Calu3 (cell line): ENCODE measurements around the gene BRPF3. TPM values are rescaled to one million over a fixed set of nuclear protein-coding genes. Genes with fewer than 3 reads are reported as not detected.

Experiments
- BruUV-seq: library from RNA; stranded (reverse); fragments of 400-500 nt; replicated peaks from 2 replicates; lab custom pipeline; 2021; lab: Mats Ljungman, UMichigan
- CTCF ChIA-PET: fragments of 300-600 bp; sonication (Branson Sonifier 250); formaldehyde crosslinking; loops from one replicate; lab custom pipeline; 2022; ENCODE audit warnings: antibody characterized with exemption; lab: Charles Lee
- DNase-seq: peaks from one replicate; pipeline ENCODE4 v3.0.0; 2022
- H3K27ac Mint-ChIP-seq: one replicate; pipeline ENCODE4 v1.8.0; 2022; ENCODE audit warnings: mixed read lengths; ENCODE audit not compliant: unreplicated experiment
- H3K27me3 Mint-ChIP-seq: one replicate; pipeline ENCODE4 v1.8.0; 2022; ENCODE audit warnings: mixed read lengths; ENCODE audit not compliant: unreplicated experiment
- H3K36me3 Mint-ChIP-seq: one replicate; pipeline ENCODE4 v1.8.0; 2022; ENCODE audit warnings: mild to moderate bottlenecking, moderate library complexity, mixed read lengths; ENCODE audit not compliant: insufficient read depth, unreplicated experiment
- H3K4me1 Mint-ChIP-seq: one replicate; pipeline ENCODE4 v1.8.0; 2022; ENCODE audit warnings: mild to moderate bottlenecking, low read depth, mixed read lengths; ENCODE audit not compliant: unreplicated experiment
- H3K4me3 Mint-ChIP-seq: one replicate; pipeline ENCODE4 v1.8.0; 2022; ENCODE audit warnings: mild to moderate bottlenecking, low read depth, moderate library complexity, mixed read lengths; ENCODE audit not compliant: unreplicated experiment
- H3K9me3 Mint-ChIP-seq: one replicate; pipeline ENCODE4 v1.8.0; 2022; ENCODE audit warnings: low read depth, mixed read lengths; ENCODE audit not compliant: unreplicated experiment
- CTCF ChIP-seq: fragments of 200-600 bp; IDR thresholded peaks from one replicate; pipeline ENCODE4 v1.8.0; 2022; ENCODE audit warnings: antibody characterized with exemption; ENCODE audit not compliant: unreplicated experiment
- intact Hi-C: fragments of 100-400 bp; cut with micrococcal nuclease; formaldehyde crosslinking; loops from one replicate; pipeline ENCODE4 v1.10.0; 2022; ENCODE audit not compliant: unreplicated experiment
- total RNA-seq: library from RNA; stranded (reverse); gene quantifications from 2 replicates; pipeline ENCODE4 v1.2.3, GENCODE V29; 2022

Gene BRPF3
- total RNA-seq, 1 experiment from 2014 or later = 49.1 TPM

GRCh38 chr6:36210182-36210581 lies 13.6 kb downstream of the BRPF3 start:
- TF ChIP-seq CTCF = no peak
- DNase-seq = no peak
- Mint-ChIP-seq H3K27ac (no peak overlapping the region), H3K9me3 (no peaks in the 10 kb centered on the region), H3K4me3 (no peak overlapping the region), H3K27me3 (no peaks in the 10 kb centered on the region), H3K4me1 (no peaks in the 10 kb centered on the region), H3K36me3 (peaks cover 50% of the 10 kb centered on the region)
- CTCF ChIA-PET = no interaction called here
- BruUV-seq = no TSS peak
- intact Hi-C loops = no loop called here

GRCh38 chr6:36210886-36211595 lies 14.5 kb downstream of the BRPF3 start:
- intact Hi-C loops = no loop called here
- Mint-ChIP-seq H3K4me1 (no peaks in the 10 kb centered on the region), H3K36me3 (peaks cover 55% of the 10 kb centered on the region), H3K27me3 (no peaks in the 10 kb centered on the region), H3K9me3 (no peaks in the 10 kb centered on the region), H3K4me3 (no peak overlapping the region), H3K27ac (no peak overlapping the region)
- no peak for TF ChIP-seq CTCF
- DNase-seq = no peak
- CTCF ChIA-PET = no interaction called here
- BruUV-seq = no TSS peak

- Mint-ChIP-seq H3K4me3 (no peak overlapping the region), H3K4me1 (no peaks in the 10 kb centered on the region), H3K27ac (no peak overlapping the region), H3K36me3 (peaks cover 43% of the 10 kb centered on the region), H3K27me3 (no peaks in the 10 kb centered on the region), H3K9me3 (no peaks in the 10 kb centered on the region)
- DNase-seq = no peak
- CTCF ChIA-PET = no interaction called here
- intact Hi-C loops = no loop called here
- TF ChIP-seq CTCF = no peak
- BruUV-seq = no TSS peak
These were observed 20.0 kb downstream of the BRPF3 start for GRCh38 chr6:36216559-36216958.

GRCh38 chr6:36217188-36217587 lies 20.6 kb downstream of the BRPF3 start:
- H3K9me3 Mint-ChIP-seq = no peaks in the 10 kb centered on the region
- no peaks in the 10 kb centered on the region for H3K27me3 Mint-ChIP-seq
- H3K4me3 Mint-ChIP-seq = no peak overlapping the region
- TF ChIP-seq CTCF = no peak
- no TSS peak for BruUV-seq
- no peak overlapping the region for H3K27ac Mint-ChIP-seq
- intact Hi-C loops = no loop called here
- DNase-seq = no peak
- no peaks in the 10 kb centered on the region for H3K4me1 Mint-ChIP-seq
- CTCF ChIA-PET = no interaction called here
- H3K36me3 Mint-ChIP-seq = peaks cover 47% of the 10 kb centered on the region
